Cerebellar cortex (tissue), 1 donor: ENCODE results near the gene GHSR.

Experiments used
- DNase-seq: peaks from one replicate; pipeline ENCODE4 v3.0.0-alpha.2; 2015; ENCODE audit warnings: low spot score

GHSR gene

GRCh38 chr3:172447611-172448579 lies at the start of gene GHSR:
Gene GHSR (minus strand): TSS chr3:172448456. CDS start chr3:172448413, 43 bp downstream.
- no peak for DNase-seq

GRCh38 chr3:172490198-172490669 lies 42.0 kb upstream of the GHSR start:
- peak; percentile 60 for DNase-seq

- no peak for DNase-seq
These were observed 29.9 kb upstream of the GHSR start for GRCh38 chr3:172478116-172478515.

GRCh38 chr3:172476347-172476746 lies 28.1 kb upstream of the GHSR start:
- no peak for DNase-seq

- no peak for DNase-seq
These were observed 27.4 kb upstream of the GHSR start for GRCh38 chr3:172475703-172476102.

- no peak for DNase-seq
These were observed 23.6 kb upstream of the GHSR start for GRCh38 chr3:172471903-172472302.

GRCh38 chr3:172470588-172470987 lies 22.3 kb upstream of the GHSR start:
- no peak for DNase-seq

- DNase-seq = no peak
These were observed 19.0 kb upstream of the GHSR start for GRCh38 chr3:172467170-172467824.

GRCh38 chr3:172466553-172467130 lies 18.4 kb upstream of the GHSR start:
- DNase-seq = no peak

GRCh38 chr3:172465281-172465680 lies 17.0 kb upstream of the GHSR start:
- DNase-seq = no peak

GRCh38 chr3:172464306-172464705 lies 16.1 kb upstream of the GHSR start:
- DNase-seq = no peak

GRCh38 chr3:172461530-172462138 lies 13.4 kb upstream of the GHSR start:
- DNase-seq = peak; percentile 34

- DNase-seq = no peak
These were observed 8.1 kb upstream of the GHSR start for GRCh38 chr3:172456404-172456803.

- no peak for DNase-seq
These were observed 5.9 kb upstream of the GHSR start for GRCh38 chr3:172454180-172454579.

- no peak for DNase-seq
These were observed 1.4 kb upstream of the GHSR start for GRCh38 chr3:172449466-172450149.

- DNase-seq = no peak
These were observed 607 bp upstream of the GHSR start for GRCh38 chr3:172448661-172449465.

- DNase-seq = no peak
These were observed 2.1 kb downstream of the GHSR start for GRCh38 chr3:172446198-172446597.

- DNase-seq = no peak
These were observed 3.4 kb downstream of the GHSR start for GRCh38 chr3:172444821-172445220.

GRCh38 chr3:172442606-172443005 lies 5.7 kb downstream of the GHSR start:
- DNase-seq = no peak

GRCh38 chr3:172441581-172441980 lies 6.7 kb downstream of the GHSR start:
- DNase-seq = no peak

GRCh38 chr3:172438186-172438585 lies 10.1 kb downstream of the GHSR start:
- DNase-seq = no peak
